RWPE2 (cell line): ENCODE results near the gene FLT4.
A peak's percentile ranks its signal among the peaks of the same experiment; 100 is the strongest.
"Not testable (repeated sequence)": the region's sequence is repeated elsewhere in the genome, so short reads cannot be mapped to it uniquely, and the experiment has no call there.

ENCODE experiments used
- ATAC-seq: fragments of 200-7000 bp; cut with Tn5 transposase; 3 replicates; pipeline ENCODE4 v1.9.1; 2021; ENCODE audit warnings: low read depth
- DNase-seq: peaks from one replicate; pipeline ENCODE4 v3.0.0-alpha.2; 2020; ENCODE audit warnings: low spot score
- H3K27ac ChIP-seq: fragments of 450-650 bp; 2 replicates; pipeline ENCODE4 v1.5.1; 2017; ENCODE audit warnings: mild to moderate bottlenecking; ENCODE audit not compliant: poor library complexity, severe bottlenecking
- H3K27me3 ChIP-seq: fragments of 250-450 bp; sonication (Bioruptor Pico); 2 replicates; pipeline ENCODE4 v1.5.1; 2021; ENCODE audit warnings: mild to moderate bottlenecking, moderate library complexity; ENCODE audit not compliant: insufficient read depth, poor library complexity, severe bottlenecking
- H3K36me3 ChIP-seq: fragments of 250-450 bp; sonication (Bioruptor Pico); 2 replicates; pipeline ENCODE4 v1.5.1; 2020; ENCODE audit warnings: low read depth, mild to moderate bottlenecking, moderate library complexity
- H3K4me1 ChIP-seq: fragments of 250-450 bp; sonication (Bioruptor Pico); 2 replicates; pipeline ENCODE4 v1.5.1; 2021; ENCODE audit warnings: mild to moderate bottlenecking, moderate library complexity; ENCODE audit not compliant: insufficient read depth, poor library complexity, severe bottlenecking
- H3K4me3 ChIP-seq: fragments of 250-450 bp; sonication (Bioruptor Pico); 2 replicates; pipeline ENCODE4 v1.5.1; 2021; ENCODE audit warnings: mild to moderate bottlenecking, moderate library complexity; ENCODE audit not compliant: severe bottlenecking
- H3K9me3 ChIP-seq: fragments of 250-450 bp; sonication (Bioruptor Pico); 2 replicates; pipeline ENCODE4 v1.5.1; 2021; ENCODE audit warnings: mild to moderate bottlenecking, moderate library complexity; ENCODE audit not compliant: severe bottlenecking
- TF ChIP-seq, protein P1 (sequence below): fragments of 450-650 bp; IDR thresholded peaks from one replicate; pipeline ENCODE4 v1.5.1; 2017; ENCODE audit warnings: mild to moderate bottlenecking, moderate library complexity; ENCODE audit not compliant: poor library complexity, severe bottlenecking

The FLT4 gene

DNA sequence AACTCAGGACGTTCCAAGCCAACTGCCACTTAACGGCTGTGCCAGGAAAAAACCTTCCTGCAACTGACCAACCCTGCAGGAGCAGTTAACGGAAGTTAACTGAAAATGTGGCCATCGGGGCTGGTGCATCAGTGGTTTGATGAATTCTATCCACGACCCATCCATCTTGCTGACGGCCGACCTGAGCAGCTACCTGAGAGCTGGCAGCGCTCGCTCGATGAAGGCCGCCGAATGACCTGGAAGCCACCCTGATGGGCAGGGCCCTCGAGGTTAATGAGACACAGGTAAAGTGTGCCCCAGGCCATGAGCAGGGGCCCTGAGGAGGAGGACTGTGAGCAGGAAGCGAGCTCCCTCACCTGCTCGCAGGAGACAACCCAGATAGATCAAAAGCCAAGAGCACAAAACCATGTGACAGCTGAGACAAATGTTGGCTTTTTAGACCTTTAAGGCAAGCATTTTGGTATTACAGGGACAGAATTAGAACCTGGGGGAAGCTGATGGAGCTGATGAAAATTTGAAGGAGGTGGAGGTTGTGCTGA is 35.3 kb upstream of the FLT4 start:
- Histone ChIP-seq H3K4me3 (no peak overlapping the region), H3K9me3 (no peaks in the 10 kb centered on the region), H3K36me3 (no peaks in the 10 kb centered on the region), H3K4me1 (no peaks in the 10 kb centered on the region), H3K27ac (no peak overlapping the region), H3K27me3 (peaks cover 61% of the 10 kb centered on the region)
- TF ChIP-seq, protein P1, sequence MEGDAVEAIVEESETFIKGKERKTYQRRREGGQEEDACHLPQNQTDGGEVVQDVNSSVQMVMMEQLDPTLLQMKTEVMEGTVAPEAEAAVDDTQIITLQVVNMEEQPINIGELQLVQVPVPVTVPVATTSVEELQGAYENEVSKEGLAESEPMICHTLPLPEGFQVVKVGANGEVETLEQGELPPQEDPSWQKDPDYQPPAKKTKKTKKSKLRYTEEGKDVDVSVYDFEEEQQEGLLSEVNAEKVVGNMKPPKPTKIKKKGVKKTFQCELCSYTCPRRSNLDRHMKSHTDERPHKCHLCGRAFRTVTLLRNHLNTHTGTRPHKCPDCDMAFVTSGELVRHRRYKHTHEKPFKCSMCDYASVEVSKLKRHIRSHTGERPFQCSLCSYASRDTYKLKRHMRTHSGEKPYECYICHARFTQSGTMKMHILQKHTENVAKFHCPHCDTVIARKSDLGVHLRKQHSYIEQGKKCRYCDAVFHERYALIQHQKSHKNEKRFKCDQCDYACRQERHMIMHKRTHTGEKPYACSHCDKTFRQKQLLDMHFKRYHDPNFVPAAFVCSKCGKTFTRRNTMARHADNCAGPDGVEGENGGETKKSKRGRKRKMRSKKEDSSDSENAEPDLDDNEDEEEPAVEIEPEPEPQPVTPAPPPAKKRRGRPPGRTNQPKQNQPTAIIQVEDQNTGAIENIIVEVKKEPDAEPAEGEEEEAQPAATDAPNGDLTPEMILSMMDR = no peak
- no peak for DNase-seq
- ATAC-seq = no peak

DNA sequence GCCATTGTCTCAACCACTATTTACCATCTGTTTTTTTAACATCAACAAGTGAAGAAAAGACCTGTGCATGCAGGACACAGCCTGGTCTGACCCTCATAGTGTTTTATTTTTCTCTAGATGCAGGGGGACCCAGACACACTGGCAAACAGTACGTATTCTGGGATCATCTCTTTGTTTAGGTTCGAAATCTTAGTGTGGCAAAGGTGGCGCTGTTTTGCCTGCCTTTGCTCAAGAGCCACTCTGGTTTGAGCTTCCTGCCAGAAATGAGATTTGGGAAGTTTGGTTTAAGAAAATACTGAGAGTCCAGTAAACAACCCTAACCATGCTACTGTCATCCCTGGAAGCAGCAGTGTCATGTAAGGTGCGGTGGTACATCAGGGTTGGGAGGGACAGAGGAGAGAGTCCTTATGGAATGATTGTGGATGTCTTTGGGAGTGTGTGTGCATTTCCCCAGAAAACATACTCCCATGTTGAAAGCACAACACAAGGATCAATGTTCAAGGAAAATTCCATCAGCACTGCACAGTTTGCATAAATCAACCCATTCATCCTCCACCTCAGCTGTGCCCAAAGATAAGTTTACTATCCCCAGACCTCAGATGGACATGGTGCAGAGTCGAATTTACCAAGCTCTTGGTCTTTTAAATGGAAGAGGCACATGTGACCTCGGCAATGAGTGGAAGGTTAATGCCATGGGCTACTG is 34.0 kb upstream of the FLT4 start:
- Histone ChIP-seq H3K36me3 (no peaks in the 10 kb centered on the region), H3K4me3 (no peak overlapping the region), H3K4me1 (no peaks in the 10 kb centered on the region), H3K27me3 (peaks cover 48% of the 10 kb centered on the region), H3K9me3 (no peaks in the 10 kb centered on the region), H3K27ac (no peak overlapping the region)
- no peak for ATAC-seq
- TF ChIP-seq, protein P1 = peak; percentile 11
- no peak for DNase-seq

DNA sequence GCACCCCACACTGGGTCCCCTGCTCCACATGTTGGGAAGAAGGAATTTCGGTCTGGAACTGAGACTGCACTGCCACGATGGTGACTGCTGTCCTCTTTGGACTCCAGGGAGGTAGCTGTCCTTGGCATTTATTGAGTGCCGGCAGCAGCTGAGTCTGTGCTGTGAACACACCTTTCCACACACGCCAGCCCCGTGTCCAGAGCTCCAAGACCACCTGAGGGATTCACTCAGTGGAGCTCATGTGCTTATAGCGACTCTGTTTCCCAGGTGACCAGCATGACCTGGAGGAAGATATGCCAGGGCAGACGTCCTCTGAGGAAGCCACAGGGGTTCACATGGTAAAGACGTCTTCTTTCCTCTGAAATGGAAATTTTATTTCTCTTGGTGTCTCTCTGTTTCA is 33.2 kb upstream of the FLT4 start:
- H3K4me3 ChIP-seq = no peak overlapping the region
- H3K27me3 ChIP-seq = peaks cover 39% of the 10 kb centered on the region
- no peaks in the 10 kb centered on the region for H3K9me3 ChIP-seq
- TF ChIP-seq, protein P1 = no peak
- H3K27ac ChIP-seq = no peak overlapping the region
- H3K36me3 ChIP-seq = no peaks in the 10 kb centered on the region
- H3K4me1 ChIP-seq = no peaks in the 10 kb centered on the region
- ATAC-seq (no peak), DNase-seq (no peak)

DNA sequence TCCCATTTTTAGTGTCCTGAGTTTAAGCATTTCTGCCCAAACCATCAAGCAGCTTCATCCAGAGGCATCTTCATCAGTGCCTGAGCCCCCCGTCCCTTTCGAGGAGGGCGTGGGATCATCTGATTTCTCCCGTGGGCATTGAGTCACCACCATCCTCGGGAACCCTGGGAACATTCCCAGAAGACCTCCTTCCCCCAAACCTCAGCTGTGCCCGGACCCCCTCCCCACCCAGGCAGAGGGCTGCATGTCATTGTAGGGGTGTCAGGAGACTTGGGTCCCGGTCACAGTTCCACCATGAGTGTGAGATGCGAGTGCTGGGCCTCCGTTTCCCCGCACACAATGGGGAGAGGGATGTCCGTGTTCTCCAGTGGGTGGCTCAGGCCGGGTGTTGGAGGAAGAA is 32.6 kb upstream of the FLT4 start:
- peaks cover 34% of the 10 kb centered on the region for H3K27me3 ChIP-seq
- not testable (repeated sequence) for ATAC-seq, H3K4me1 ChIP-seq, H3K9me3 ChIP-seq, H3K36me3 ChIP-seq, H3K4me3 ChIP-seq, DNase-seq, H3K27ac ChIP-seq

DNA sequence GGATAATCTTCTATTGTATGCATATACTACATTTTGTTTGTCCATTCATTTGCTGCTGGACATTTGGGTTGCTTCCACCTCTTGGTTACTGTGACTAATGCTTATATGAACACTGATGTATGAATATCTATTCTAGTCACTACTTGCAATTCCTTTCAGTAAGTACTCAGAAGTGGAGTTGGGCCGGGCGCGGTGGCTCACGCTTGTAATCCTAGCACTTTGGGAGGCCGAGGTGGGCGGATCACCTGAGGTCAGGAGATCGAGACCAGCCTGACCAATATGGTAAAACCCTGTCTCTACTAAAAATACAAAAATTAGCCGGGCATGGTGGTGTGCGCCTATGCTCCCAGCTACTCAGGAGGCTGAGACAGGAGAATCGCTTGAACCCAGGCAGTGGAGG is 28.9 kb upstream of the FLT4 start:
- not testable (repeated sequence) for H3K36me3 ChIP-seq, DNase-seq, H3K4me1 ChIP-seq, H3K4me3 ChIP-seq, H3K27ac ChIP-seq, H3K9me3 ChIP-seq, ATAC-seq
- peaks cover 27% of the 10 kb centered on the region for H3K27me3 ChIP-seq

DNA sequence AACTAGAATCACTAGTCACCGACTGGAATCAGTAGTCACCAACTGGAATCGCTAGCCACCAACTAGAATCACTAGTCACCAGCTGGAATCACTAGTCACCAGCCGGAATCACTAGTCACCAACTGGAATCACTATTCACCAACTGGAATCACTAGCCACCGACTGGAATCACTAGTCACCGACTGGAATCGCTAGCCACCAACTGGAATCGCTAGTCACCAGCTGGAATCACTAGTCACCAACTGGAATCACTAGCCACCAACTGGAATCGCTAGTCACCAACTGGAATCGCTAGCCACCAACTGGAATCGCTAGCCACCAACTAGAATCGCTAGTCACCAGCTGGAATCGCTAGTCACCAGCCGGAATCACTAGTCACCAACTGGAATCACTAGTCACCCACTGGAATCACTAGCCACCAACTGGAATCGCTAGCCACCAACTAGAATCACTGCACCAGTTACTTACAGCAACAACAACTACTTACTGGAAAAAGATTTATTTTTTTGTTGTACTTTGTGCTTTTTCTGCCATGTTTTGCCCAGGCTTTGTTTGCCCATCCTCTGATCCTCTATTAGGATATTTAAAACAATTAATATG is 25.7 kb upstream of the FLT4 start:
- Histone ChIP-seq H3K27ac (no peak overlapping the region), H3K4me3 (no peak overlapping the region), H3K9me3 (no peaks in the 10 kb centered on the region), H3K27me3 (peaks cover 33% of the 10 kb centered on the region), H3K4me1 (no peaks in the 10 kb centered on the region), H3K36me3 (no peaks in the 10 kb centered on the region)
- TF ChIP-seq, protein P1 = no peak
- no peak for DNase-seq
- ATAC-seq = no peak

DNA sequence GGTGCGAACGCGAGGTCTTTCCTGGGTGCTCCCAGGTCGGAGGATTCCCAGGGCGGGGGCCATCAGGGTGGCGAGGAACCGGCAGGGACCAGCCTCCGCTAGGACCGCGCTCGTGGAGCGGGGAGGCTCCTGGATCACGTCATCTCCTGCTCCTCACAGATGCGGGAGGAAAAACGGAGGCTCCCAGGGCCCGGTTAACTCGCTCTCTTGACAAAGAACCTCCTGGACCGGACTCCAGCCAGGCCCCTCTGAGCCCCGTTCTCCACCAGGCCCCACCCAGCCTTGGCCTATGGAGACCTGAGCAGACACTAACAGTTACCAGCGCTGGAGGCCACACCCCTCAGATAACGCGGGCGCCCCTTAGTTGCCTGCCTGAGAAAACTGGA is 24.7 kb upstream of the FLT4 start:
- not testable (repeated sequence) for ATAC-seq, H3K27ac ChIP-seq, H3K9me3 ChIP-seq, H3K4me1 ChIP-seq, DNase-seq, H3K4me3 ChIP-seq, H3K36me3 ChIP-seq
- H3K27me3 ChIP-seq = peaks cover 33% of the 10 kb centered on the region
